PC-3 (cell line): ENCODE results near the gene KCTD17.

Experiments used
- EZH2 ChIP-seq: fragments of 300-600 bp; sonication (generic); IDR thresholded peaks from one replicate; pipeline ENCODE4 v1.6.1; 2017; ENCODE audit warnings: antibody characterized with exemption, mild to moderate bottlenecking, low read length; ENCODE audit not compliant: unreplicated experiment
- TF ChIP-seq, protein P1 (sequence below): fragments of 300-600 bp; sonication (generic); conservative IDR thresholded peaks from 2 replicates; pipeline ENCODE4 v1.5.1; 2017; ENCODE audit warnings: antibody characterized with exemption, low read depth, mild to moderate bottlenecking, low read length

- TF ChIP-seq, protein P1, sequence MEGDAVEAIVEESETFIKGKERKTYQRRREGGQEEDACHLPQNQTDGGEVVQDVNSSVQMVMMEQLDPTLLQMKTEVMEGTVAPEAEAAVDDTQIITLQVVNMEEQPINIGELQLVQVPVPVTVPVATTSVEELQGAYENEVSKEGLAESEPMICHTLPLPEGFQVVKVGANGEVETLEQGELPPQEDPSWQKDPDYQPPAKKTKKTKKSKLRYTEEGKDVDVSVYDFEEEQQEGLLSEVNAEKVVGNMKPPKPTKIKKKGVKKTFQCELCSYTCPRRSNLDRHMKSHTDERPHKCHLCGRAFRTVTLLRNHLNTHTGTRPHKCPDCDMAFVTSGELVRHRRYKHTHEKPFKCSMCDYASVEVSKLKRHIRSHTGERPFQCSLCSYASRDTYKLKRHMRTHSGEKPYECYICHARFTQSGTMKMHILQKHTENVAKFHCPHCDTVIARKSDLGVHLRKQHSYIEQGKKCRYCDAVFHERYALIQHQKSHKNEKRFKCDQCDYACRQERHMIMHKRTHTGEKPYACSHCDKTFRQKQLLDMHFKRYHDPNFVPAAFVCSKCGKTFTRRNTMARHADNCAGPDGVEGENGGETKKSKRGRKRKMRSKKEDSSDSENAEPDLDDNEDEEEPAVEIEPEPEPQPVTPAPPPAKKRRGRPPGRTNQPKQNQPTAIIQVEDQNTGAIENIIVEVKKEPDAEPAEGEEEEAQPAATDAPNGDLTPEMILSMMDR, result no peak
- no peak for TF ChIP-seq EZH2
Observed at GRCh38 chr22:37009490-37009889, 42.1 kb upstream of the KCTD17 start.
